HEK293 (cell line): ENCODE measurements around the gene HECA.

Experiments
- AEBP2 ChIP-seq: fragments of 450-650 bp; formaldehyde crosslinking; IDR thresholded peaks from 2 replicates; pipeline ENCODE4 v1.5.1; 2016; ENCODE audit warnings: missing biosample characterization, missing genetic modification characterization, borderline replicate concordance
- ELK4 ChIP-seq: IDR thresholded peaks from 2 replicates; pipeline ENCODE4 v1.6.1; 2011; ENCODE audit warnings: mild to moderate bottlenecking, low read depth, low read length, borderline replicate concordance
- HIC1 ChIP-seq: fragments of 450-650 bp; formaldehyde crosslinking; IDR thresholded peaks from 2 replicates; pipeline ENCODE4 v1.5.1; 2016; ENCODE audit warnings: missing biosample characterization, missing genetic modification characterization
- KLF16 ChIP-seq: fragments of 450-650 bp; formaldehyde crosslinking; IDR thresholded peaks from 2 replicates; pipeline ENCODE4 v1.5.1; 2017; ENCODE audit warnings: missing biosample characterization, missing genetic modification characterization
- MZF1 ChIP-seq: fragments of 450-650 bp; formaldehyde crosslinking; IDR thresholded peaks from 2 replicates; pipeline ENCODE4 v1.5.1; 2017; ENCODE audit warnings: missing biosample characterization, missing genetic modification characterization, borderline replicate concordance
- ZBTB1 ChIP-seq: fragments of 450-650 bp; formaldehyde crosslinking; IDR thresholded peaks from 2 replicates; pipeline ENCODE4 v1.5.1; 2016; ENCODE audit warnings: missing biosample characterization, missing genetic modification characterization
- ZFP3 ChIP-seq: fragments of 450-650 bp; formaldehyde crosslinking; IDR thresholded peaks from 2 replicates; pipeline ENCODE4 v1.5.1; 2016; ENCODE audit warnings: low read depth, missing biosample characterization, missing genetic modification characterization
- ZNF10 ChIP-seq: fragments of 450-650 bp; formaldehyde crosslinking; IDR thresholded peaks from 2 replicates; pipeline ENCODE4 v1.5.1; 2017; ENCODE audit warnings: missing biosample characterization, missing genetic modification characterization
- ZNF140 ChIP-seq: fragments of 450-650 bp; formaldehyde crosslinking; IDR thresholded peaks from 2 replicates; pipeline ENCODE4 v1.5.1; 2016; ENCODE audit warnings: missing biosample characterization, missing genetic modification characterization
- ZNF146 ChIP-seq: fragments of 450-650 bp; formaldehyde crosslinking; IDR thresholded peaks from 2 replicates; pipeline ENCODE4 v1.5.1; 2016; ENCODE audit warnings: missing biosample characterization, missing genetic modification characterization
- ZNF19 ChIP-seq: fragments of 450-650 bp; formaldehyde crosslinking; IDR thresholded peaks from 2 replicates; pipeline ENCODE4; 2016; ENCODE audit warnings: missing biosample characterization, missing genetic modification characterization, low read depth
- ZNF324 ChIP-seq: fragments of 450-650 bp; formaldehyde crosslinking; IDR thresholded peaks from 2 replicates; pipeline ENCODE4 v1.5.1; 2016; ENCODE audit warnings: missing biosample characterization, missing genetic modification characterization
- ZNF354C ChIP-seq: fragments of 450-650 bp; formaldehyde crosslinking; IDR thresholded peaks from 2 replicates; pipeline ENCODE4 v1.5.1; 2016; ENCODE audit warnings: missing biosample characterization, missing genetic modification characterization, low read depth, borderline replicate concordance
- ZNF391 ChIP-seq: fragments of 450-650 bp; formaldehyde crosslinking; IDR thresholded peaks from 2 replicates; pipeline ENCODE4 v1.5.1; 2016; ENCODE audit warnings: low read depth, missing biosample characterization, missing genetic modification characterization, borderline replicate concordance
- ZNF423 ChIP-seq: fragments of 450-650 bp; formaldehyde crosslinking; IDR thresholded peaks from 2 replicates; pipeline ENCODE4 v1.5.1; 2016; ENCODE audit warnings: missing biosample characterization, missing genetic modification characterization
- ZNF433 ChIP-seq: fragments of 450-650 bp; formaldehyde crosslinking; IDR thresholded peaks from 2 replicates; pipeline ENCODE4 v1.5.1; 2016; ENCODE audit warnings: missing biosample characterization, missing genetic modification characterization, low read depth
- ZNF48 ChIP-seq: fragments of 450-650 bp; formaldehyde crosslinking; IDR thresholded peaks from 2 replicates; pipeline ENCODE4 v1.5.1; 2016; ENCODE audit warnings: missing biosample characterization, missing genetic modification characterization
- ZNF488 ChIP-seq: fragments of 450-650 bp; formaldehyde crosslinking; IDR thresholded peaks from 2 replicates; pipeline ENCODE4 v1.5.1; 2016; ENCODE audit warnings: missing biosample characterization, missing genetic modification characterization
- ZNF518A ChIP-seq: fragments of 450-650 bp; formaldehyde crosslinking; conservative IDR thresholded peaks from 2 replicates; pipeline ENCODE4 v1.5.1; 2016; ENCODE audit warnings: low read depth, missing biosample characterization, missing genetic modification characterization
- ZNF555 ChIP-seq: fragments of 450-650 bp; formaldehyde crosslinking; conservative IDR thresholded peaks from 2 replicates; pipeline ENCODE4 v1.5.1; 2017; ENCODE audit warnings: missing biosample characterization, mild to moderate bottlenecking, missing genetic modification characterization, inconsistent platforms
- ZNF560 ChIP-seq: fragments of 450-650 bp; formaldehyde crosslinking; IDR thresholded peaks from 2 replicates; pipeline ENCODE4 v1.5.1; 2017; ENCODE audit warnings: missing biosample characterization, missing genetic modification characterization, borderline replicate concordance
- ZNF571 ChIP-seq: fragments of 450-650 bp; formaldehyde crosslinking; IDR thresholded peaks from 2 replicates; pipeline ENCODE4 v1.5.0; 2017; ENCODE audit warnings: missing biosample characterization, missing genetic modification characterization
- ZNF596 ChIP-seq: fragments of 450-650 bp; IDR thresholded peaks from 2 replicates; pipeline ENCODE4 v1.5.0; 2018; ENCODE audit warnings: missing biosample characterization, mild to moderate bottlenecking, missing genetic modification characterization, moderate library complexity
- ZNF626 ChIP-seq: fragments of 450-650 bp; sonication (Bioruptor Pico); formaldehyde crosslinking; IDR thresholded peaks from 2 replicates; pipeline ENCODE4 v1.5.1; 2018; ENCODE audit warnings: missing biosample characterization, missing genetic modification characterization, inconsistent platforms
- ZNF660 ChIP-seq: fragments of 450-650 bp; IDR thresholded peaks from 2 replicates; pipeline ENCODE4 v1.5.1; 2018; ENCODE audit warnings: missing biosample characterization, mild to moderate bottlenecking, missing genetic modification characterization
- ZNF670 ChIP-seq: fragments of 450-650 bp; formaldehyde crosslinking; IDR thresholded peaks from 2 replicates; pipeline ENCODE4 v1.5.1; 2016; ENCODE audit warnings: missing biosample characterization, missing genetic modification characterization, low read depth
- ZNF707 ChIP-seq: fragments of 450-650 bp; formaldehyde crosslinking; IDR thresholded peaks from 2 replicates; pipeline ENCODE4 v1.5.1; 2016; ENCODE audit warnings: missing biosample characterization, missing genetic modification characterization
- ZNF768 ChIP-seq: fragments of 450-650 bp; formaldehyde crosslinking; IDR thresholded peaks from 2 replicates; pipeline ENCODE4 v1.5.1; 2018; ENCODE audit warnings: missing biosample characterization, mild to moderate bottlenecking, missing genetic modification characterization
- ZNF843 ChIP-seq: fragments of 450-650 bp; formaldehyde crosslinking; IDR thresholded peaks from 2 replicates; pipeline ENCODE4 v1.5.1; 2016; ENCODE audit warnings: missing biosample characterization, missing genetic modification characterization
- ZSCAN23 ChIP-seq: fragments of 450-650 bp; formaldehyde crosslinking; IDR thresholded peaks from 2 replicates; pipeline ENCODE4 v1.5.1; 2016; ENCODE audit warnings: missing biosample characterization, missing genetic modification characterization

Gene HECA

GRCh38 chr6:139134817-139135577 is at the start of gene HECA (continued):
- peak; percentile 33; the same call in 1 of the 2 replicates for TF ChIP-seq ZNF391
- 0 out of 2 replicates have a peak, but pooled peaks have one; percentile 53 for TF ChIP-seq ZSCAN23
- no peak for TF ChIP-seq ZNF433 (tag by site-specific recombination)
- TF ChIP-seq ELK4 = no peak
- TF ChIP-seq ZNF843 (tag by site-specific recombination) = peak; percentile 75
- no peak for TF ChIP-seq ZNF10 (tag by site-specific recombination)
- TF ChIP-seq ZNF140 (tag by site-specific recombination) = no peak
- peak; percentile 77 for TF ChIP-seq ZNF324
- TF ChIP-seq ZBTB1 (tag by site-specific recombination) = no peak
- no peak for TF ChIP-seq ZNF571 (tag by site-specific recombination)
- no peak for TF ChIP-seq ZNF555 (tag by site-specific recombination)
- TF ChIP-seq KLF16 (tag by site-specific recombination) = peak; percentile 97
- no peak for TF ChIP-seq ZNF670 (tag by site-specific recombination)
- no peak for TF ChIP-seq MZF1 (tag by site-specific recombination)
- TF ChIP-seq ZNF354C = no peak
- no peak for TF ChIP-seq ZFP3 (tag by site-specific recombination)
- TF ChIP-seq ZNF423 (tag by site-specific recombination) = no peak
- no peak for TF ChIP-seq ZNF560 (tag by site-specific recombination)
- no peak for TF ChIP-seq ZNF488 (tag by site-specific recombination)
- TF ChIP-seq ZNF19 (tag by site-specific recombination) = no peak
- peak; percentile 75 for TF ChIP-seq HIC1 (tag by site-specific recombination)
- TF ChIP-seq ZNF626 (tag by site-specific recombination) = no peak
- TF ChIP-seq ZNF48 (tag by site-specific recombination) = no peak
- TF ChIP-seq ZNF596 (tag by site-specific recombination) = no peak
- TF ChIP-seq ZNF707 (tag by site-specific recombination) = no peak
- TF ChIP-seq ZNF660 (tag by site-specific recombination) = peak; percentile 86; the same call in 1 of the 2 replicates
- TF ChIP-seq ZNF146 = peak; percentile 16; the same call in 1 of the 2 replicates
- TF ChIP-seq ZNF768 (tag by site-specific recombination) = no peak
- no peak for TF ChIP-seq ZNF518A (tag by site-specific recombination)
- TF ChIP-seq AEBP2 = no peak
